ENCODE data around the gene GARIN3. TPM values are rescaled to one million over a fixed set of nuclear protein-coding genes. Genes with fewer than 3 reads are reported as not detected.

The GARIN3 gene
- total RNA-seq, 2 experiments from 2014 or later: not detected

DNA sequence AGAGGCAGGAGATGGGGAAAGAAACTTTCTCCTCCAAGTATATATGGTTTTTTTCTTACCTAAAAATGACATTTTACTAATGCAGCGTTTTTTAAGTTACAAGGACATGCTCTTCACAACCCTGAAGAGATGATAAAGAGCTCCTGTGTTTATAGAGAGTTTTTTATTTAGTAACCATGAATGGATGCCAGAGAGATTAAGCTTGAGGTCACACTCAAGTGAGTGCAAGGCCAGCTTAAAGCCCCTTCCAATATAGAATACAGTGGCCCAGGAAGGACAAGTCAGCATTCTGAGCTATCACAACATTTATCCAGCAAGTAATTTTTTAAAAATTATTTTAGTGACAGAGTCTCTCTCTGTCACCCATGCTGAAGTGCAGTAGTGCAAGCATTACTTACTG lies 50.6 kb downstream of the GARIN3 start:
- Histone ChIP-seq H3K4me1 (ENCODE audit: insufficient read depth, low read length, poor library complexity, severe bottlenecking) (no peaks in the 10 kb centered on the region), H4K20me1 (ENCODE audit: insufficient read depth, low read length) (no peaks in the 10 kb centered on the region), H3K4me3 (ENCODE audit: low read depth, low read length, poor library complexity, severe bottlenecking) (no peak overlapping the region), H2AFZ (ENCODE audit: low read length) (peak overlapping the region; percentile 23; the same call in 1 of the 2 replicates), H3K36me3 (ENCODE audit: insufficient read depth, low read length) (no peaks in the 10 kb centered on the region), H3K79me2 (ENCODE audit: insufficient read depth, low read depth, low read length) (no peaks in the 10 kb centered on the region), H3K4me2 (ENCODE audit: low read length) (no peak overlapping the region), H3K9me3 (ENCODE audit: low read length) (no peaks in the 10 kb centered on the region), H3K9me2 (ENCODE audit: insufficient read depth, low read length) (no peaks in the 10 kb centered on the region), H3K27ac (ENCODE audit: low read depth, low read length, poor library complexity, severe bottlenecking) (no peak overlapping the region)
- no TSS peak for BruUV-seq (replicated peaks)
- POLR2A ChIA-PET: interaction anchor here (0.5 to 1.6 kb wide), 10 partner anchors 12 to 577 kb away, joined by 3 to 9 read pairs (median 4); partner anchors contain the start of gene MED7
- intact Hi-C loops (cut with micrococcal nuclease; ENCODE audit: unreplicated experiment): no loop called here
- TF ChIP-seq, protein P1, sequence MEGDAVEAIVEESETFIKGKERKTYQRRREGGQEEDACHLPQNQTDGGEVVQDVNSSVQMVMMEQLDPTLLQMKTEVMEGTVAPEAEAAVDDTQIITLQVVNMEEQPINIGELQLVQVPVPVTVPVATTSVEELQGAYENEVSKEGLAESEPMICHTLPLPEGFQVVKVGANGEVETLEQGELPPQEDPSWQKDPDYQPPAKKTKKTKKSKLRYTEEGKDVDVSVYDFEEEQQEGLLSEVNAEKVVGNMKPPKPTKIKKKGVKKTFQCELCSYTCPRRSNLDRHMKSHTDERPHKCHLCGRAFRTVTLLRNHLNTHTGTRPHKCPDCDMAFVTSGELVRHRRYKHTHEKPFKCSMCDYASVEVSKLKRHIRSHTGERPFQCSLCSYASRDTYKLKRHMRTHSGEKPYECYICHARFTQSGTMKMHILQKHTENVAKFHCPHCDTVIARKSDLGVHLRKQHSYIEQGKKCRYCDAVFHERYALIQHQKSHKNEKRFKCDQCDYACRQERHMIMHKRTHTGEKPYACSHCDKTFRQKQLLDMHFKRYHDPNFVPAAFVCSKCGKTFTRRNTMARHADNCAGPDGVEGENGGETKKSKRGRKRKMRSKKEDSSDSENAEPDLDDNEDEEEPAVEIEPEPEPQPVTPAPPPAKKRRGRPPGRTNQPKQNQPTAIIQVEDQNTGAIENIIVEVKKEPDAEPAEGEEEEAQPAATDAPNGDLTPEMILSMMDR (conservative IDR thresholded peaks at IDR 0.05; ENCODE audit: low read length): no peak
- no peak for TF ChIP-seq EZH2phosphoT487 (IDR thresholded peaks at IDR 0.05; ENCODE audit: borderline replicate concordance, low read depth, low read length)
- CTCF ChIA-PET (ENCODE audit: unreplicated experiment): no interaction called here
- DNase-seq (ENCODE audit: low spot score): no peak

DNA sequence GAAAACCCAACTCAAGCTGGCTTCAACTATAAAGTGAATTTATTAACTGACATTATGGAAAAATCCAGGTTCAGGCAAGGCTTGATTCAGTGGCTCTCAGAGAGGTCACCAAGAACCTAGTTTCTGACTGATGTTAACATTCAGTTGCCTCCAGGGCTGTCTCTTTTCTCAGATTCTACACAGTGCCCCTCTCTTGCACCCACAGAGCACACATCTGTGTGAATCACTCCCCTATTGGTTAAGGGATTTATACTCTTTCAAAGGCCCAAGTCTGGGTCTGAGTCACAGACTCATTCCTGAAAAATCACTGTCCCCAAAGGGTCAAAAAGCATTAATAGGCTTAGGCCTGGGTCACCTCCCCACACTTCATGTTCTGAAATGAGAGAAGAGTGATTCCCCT lies 51.1 kb downstream of the GARIN3 start:
- peaks cover 4% of the 10 kb centered on the region for H3K4me1 ChIP-seq (ENCODE audit: insufficient read depth, low read length, poor library complexity, severe bottlenecking)
- peak overlapping the region; percentile 23; the same call in 1 of the 2 replicates for H2AFZ ChIP-seq (ENCODE audit: low read length)
- intact Hi-C loops (cut with micrococcal nuclease; ENCODE audit: unreplicated experiment): no loop called here
- no peaks in the 10 kb centered on the region for H3K79me2 ChIP-seq (ENCODE audit: insufficient read depth, low read depth, low read length)
- H3K4me3 ChIP-seq (ENCODE audit: low read depth, low read length, poor library complexity, severe bottlenecking): no peak overlapping the region
- H3K9me3 ChIP-seq (ENCODE audit: low read length): no peaks in the 10 kb centered on the region
- H3K27ac ChIP-seq (ENCODE audit: low read depth, low read length, poor library complexity, severe bottlenecking): no peak overlapping the region
- H3K36me3 ChIP-seq (ENCODE audit: insufficient read depth, low read length): no peaks in the 10 kb centered on the region
- no TSS peak for BruUV-seq (replicated peaks)
- no peaks in the 10 kb centered on the region for H4K20me1 ChIP-seq (ENCODE audit: insufficient read depth, low read length)
- ChIA-PET POLR2A (interaction anchor here (0.7 to 1.6 kb wide), 5 partner anchors 11 to 1594 kb away, joined by 3 to 8 read pairs (median 5); partner anchors contain the start of gene MED7), CTCF (ENCODE audit: unreplicated experiment) (no interaction called here)
- no peaks in the 10 kb centered on the region for H3K9me2 ChIP-seq (ENCODE audit: insufficient read depth, low read length)
- H3K4me2 ChIP-seq (ENCODE audit: low read length): no peak overlapping the region
- DNase-seq (ENCODE audit: low spot score): no peak
- TF ChIP-seq EZH2phosphoT487 (IDR thresholded peaks at IDR 0.05; ENCODE audit: borderline replicate concordance, low read depth, low read length): no peak

DNA sequence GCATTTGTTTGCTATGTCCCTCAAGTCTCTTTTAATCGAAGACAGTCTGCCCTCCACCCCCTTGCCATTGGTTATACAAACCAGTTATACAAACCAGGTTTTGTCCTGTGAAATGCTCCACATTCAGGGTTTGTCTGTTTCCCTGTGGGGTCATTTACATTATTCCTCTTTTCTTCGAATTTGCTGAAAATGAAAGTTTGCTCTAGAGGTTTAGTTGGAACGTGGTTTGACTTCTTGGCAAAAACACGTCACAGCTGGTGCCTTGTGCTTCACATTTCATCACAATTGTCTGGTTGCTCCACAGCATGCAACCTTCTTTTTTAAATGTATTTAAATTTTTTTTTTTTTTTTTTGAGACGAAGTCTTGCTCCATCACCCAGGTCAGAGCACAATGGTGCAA lies 53.1 kb downstream of the GARIN3 start:
- DNase-seq (ENCODE audit: low spot score): no peak
- Histone ChIP-seq H3K9me2 (ENCODE audit: insufficient read depth, low read length) (no peaks in the 10 kb centered on the region), H2AFZ (ENCODE audit: low read length) (no peak overlapping the region), H3K36me3 (ENCODE audit: insufficient read depth, low read length) (no peaks in the 10 kb centered on the region), H3K79me2 (ENCODE audit: insufficient read depth, low read depth, low read length) (peaks cover 7% of the 10 kb centered on the region; the same call in 1 of the 2 replicates), H3K4me1 (ENCODE audit: insufficient read depth, low read length, poor library complexity, severe bottlenecking) (peaks cover 24% of the 10 kb centered on the region), H4K20me1 (ENCODE audit: insufficient read depth, low read length) (no peaks in the 10 kb centered on the region), H3K9me3 (ENCODE audit: low read length) (no peaks in the 10 kb centered on the region), H3K4me3 (ENCODE audit: low read depth, low read length, poor library complexity, severe bottlenecking) (no peak overlapping the region), H3K27ac (ENCODE audit: low read depth, low read length, poor library complexity, severe bottlenecking) (no peak overlapping the region), H3K4me2 (ENCODE audit: low read length) (no peak overlapping the region)
- CTCF ChIA-PET (ENCODE audit: unreplicated experiment): no interaction called here
- BruUV-seq (replicated peaks): no TSS peak
- intact Hi-C loops (cut with micrococcal nuclease; ENCODE audit: unreplicated experiment): no loop called here
- POLR2A ChIA-PET: interaction anchor here (0.6 to 0.7 kb wide), 3 partner anchors 172 to 368 kb away, joined by 3 to 4 read pairs (median 3); no protein-coding TSS in a partner anchor
- TF ChIP-seq EZH2phosphoT487 (IDR thresholded peaks at IDR 0.05; ENCODE audit: borderline replicate concordance, low read depth, low read length): no peak
- TF ChIP-seq, protein P1 (conservative IDR thresholded peaks at IDR 0.05; ENCODE audit: low read length): no peak

Other genes starting within 250 kb of the GARIN3 start
- 0.82 and 1.1 TPM in 2 replicates for gene TIMD4, start 203.0 kb downstream of the GARIN3 start, total RNA-seq (2014; rRNA removed; shearing (Covaris generic))
- gene TIMD4, start 203.0 kb downstream of the GARIN3 start, total RNA-seq (2022): 0.50 and 1.3 TPM in 2 replicates
- 0.13 TPM in 1 of 2 replicates, not detected in the other for gene HAVCR1, start 107.1 kb downstream of the GARIN3 start, total RNA-seq (2014; rRNA removed; shearing (Covaris generic))
- gene HAVCR1, start 107.1 kb downstream of the GARIN3 start, total RNA-seq (2022): not detected in 2 replicates
- 4.2 and 7.4 TPM in 2 replicates for gene HAVCR2, start 57.2 kb downstream of the GARIN3 start, total RNA-seq (2014; rRNA removed; shearing (Covaris generic))
- 3.7 and 4.4 TPM in 2 replicates for gene HAVCR2, start 57.2 kb downstream of the GARIN3 start, total RNA-seq (2022)
- 19.0 and 23.3 TPM in 2 replicates for gene MED7, start 23.4 kb downstream of the GARIN3 start, total RNA-seq (2014; rRNA removed; shearing (Covaris generic))
- gene MED7, start 23.4 kb downstream of the GARIN3 start, total RNA-seq (2022): 18.9 and 19.6 TPM in 2 replicates
- 0.05 TPM in 1 of 2 replicates, not detected in the other for gene ITK, start 14.6 kb upstream of the GARIN3 start, total RNA-seq (2014; rRNA removed; shearing (Covaris generic))
- gene ITK, start 14.6 kb upstream of the GARIN3 start, total RNA-seq (2022): not detected in 2 replicates
- gene CYFIP2, start 99.9 kb upstream of the GARIN3 start, total RNA-seq (2014; rRNA removed; shearing (Covaris generic)): 221 and 258 TPM in 2 replicates
- 419 and 461 TPM in 2 replicates for gene CYFIP2, start 99.9 kb upstream of the GARIN3 start, total RNA-seq (2022)

Measured in OCI-LY7 (cell line).